GM18511 (cell line): ENCODE results near the gene ODAD2.
"Not testable (repeated sequence)": the region's sequence is repeated elsewhere in the genome, so short reads cannot be mapped to it uniquely, and the experiment has no call there.

Experiments used
- ATAC-seq: cut with Tn5 transposase; IDR thresholded peaks from one replicate; pipeline ENCODE4 v1.9.1; 2021; ENCODE audit warnings: mild to moderate bottlenecking, moderate library complexity; ENCODE audit not compliant: unreplicated experiment

ODAD2 gene

DNA sequence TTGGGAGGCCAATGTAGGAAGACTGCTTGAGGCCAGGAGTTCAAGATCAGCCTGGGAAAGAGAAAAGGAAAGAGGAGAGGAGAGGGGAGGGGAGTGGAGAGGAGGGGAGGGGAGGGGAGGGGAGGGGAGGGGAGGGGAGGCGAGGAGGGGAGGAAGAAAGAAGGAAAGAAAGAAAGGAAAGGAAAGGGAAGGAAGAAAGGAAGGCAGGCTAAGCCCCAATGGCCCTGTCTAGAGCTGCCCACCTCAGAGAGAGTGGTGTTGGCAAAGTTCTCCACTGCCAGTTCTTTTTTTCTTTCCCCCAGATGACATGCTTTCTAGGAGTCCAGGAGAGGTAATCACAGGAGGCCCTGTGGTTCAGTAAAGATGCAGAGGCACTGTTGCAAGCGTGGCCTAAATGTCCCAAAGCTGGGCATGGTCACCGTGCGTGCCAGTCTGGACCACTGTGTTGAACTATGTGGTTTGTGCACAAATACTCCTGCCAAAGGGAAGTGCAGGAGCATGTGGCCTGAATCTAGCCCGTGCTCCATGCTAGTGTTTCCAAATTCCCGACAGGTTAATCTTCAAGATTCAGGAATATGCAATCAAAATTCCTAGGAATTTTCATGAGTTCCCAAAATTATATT, 39.7 kb downstream of the ODAD2 start:
- no peak for ATAC-seq

DNA sequence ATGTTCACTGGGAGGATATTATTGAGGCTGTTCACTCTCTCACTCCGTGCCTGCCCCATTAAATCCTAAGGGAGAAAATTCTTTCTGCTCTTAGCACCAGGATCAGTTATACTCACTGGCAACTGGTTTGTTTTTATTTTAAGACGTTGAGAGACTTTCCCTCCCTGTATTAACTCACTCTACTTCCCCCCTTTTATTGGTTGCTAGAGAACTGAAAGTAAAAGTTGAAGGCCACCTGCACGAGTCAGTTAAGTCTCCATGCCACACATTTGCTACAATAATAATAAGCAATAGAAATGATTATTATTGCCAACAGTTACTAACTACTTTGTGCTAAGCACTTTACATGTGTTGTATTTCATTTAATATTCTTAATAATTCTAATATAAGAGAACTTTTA, 40.5 kb downstream of the ODAD2 start:
- ATAC-seq, result peak; percentile 87

DNA sequence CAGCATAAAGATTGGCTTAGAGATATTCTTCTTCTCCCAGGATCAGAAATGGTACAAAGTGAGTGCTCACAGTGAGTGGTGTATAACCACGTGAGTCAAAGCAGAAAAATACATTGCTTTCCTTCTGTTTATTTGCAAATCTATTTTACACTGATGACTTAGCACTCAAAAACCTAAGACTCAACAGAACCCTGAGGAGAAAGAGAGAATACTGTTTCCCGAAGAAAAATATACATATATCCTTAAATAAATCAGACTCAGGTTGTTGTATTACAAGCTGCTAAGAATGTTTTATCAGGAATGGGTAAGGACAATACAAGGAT, 48.7 kb downstream of the ODAD2 start:
- no peak for ATAC-seq

- no peak for ATAC-seq
Measured at GRCh38 chr10:27949528-27950241, 49.2 kb downstream of the ODAD2 start.

GRCh38 chr10:27948186-27948585, 50.7 kb downstream of the ODAD2 start:
- ATAC-seq, result no peak

GRCh38 chr10:27947540-27947939, 51.3 kb downstream of the ODAD2 start:
- ATAC-seq, result no peak

- ATAC-seq, result no peak
Measured at GRCh38 chr10:27944005-27944404, 54.9 kb downstream of the ODAD2 start.

DNA sequence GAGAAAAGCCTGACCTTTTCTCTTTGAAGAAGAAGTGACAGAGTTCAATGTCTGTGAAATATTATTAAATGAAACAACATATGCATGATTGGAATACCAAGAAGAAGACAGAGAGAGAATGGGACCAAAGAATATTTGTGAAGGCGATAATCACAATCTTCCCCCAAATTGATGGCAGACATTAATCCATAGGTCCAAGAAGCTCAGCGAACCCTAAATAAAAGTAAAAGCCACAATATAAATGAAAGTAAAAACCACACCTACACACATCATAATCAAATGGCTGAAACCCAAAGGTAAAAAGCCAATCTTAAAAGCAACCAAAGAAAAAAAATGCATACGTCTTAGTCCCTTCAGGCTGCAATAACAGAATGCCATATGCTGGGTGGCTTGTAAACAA, 84.0 kb downstream of the ODAD2 start:
- ATAC-seq, result no peak

GRCh38 chr10:27912231-27912630, 86.6 kb downstream of the ODAD2 start:
- no peak for ATAC-seq

- no peak for ATAC-seq
Measured at GRCh38 chr10:27911539-27911938, 87.3 kb downstream of the ODAD2 start.

DNA sequence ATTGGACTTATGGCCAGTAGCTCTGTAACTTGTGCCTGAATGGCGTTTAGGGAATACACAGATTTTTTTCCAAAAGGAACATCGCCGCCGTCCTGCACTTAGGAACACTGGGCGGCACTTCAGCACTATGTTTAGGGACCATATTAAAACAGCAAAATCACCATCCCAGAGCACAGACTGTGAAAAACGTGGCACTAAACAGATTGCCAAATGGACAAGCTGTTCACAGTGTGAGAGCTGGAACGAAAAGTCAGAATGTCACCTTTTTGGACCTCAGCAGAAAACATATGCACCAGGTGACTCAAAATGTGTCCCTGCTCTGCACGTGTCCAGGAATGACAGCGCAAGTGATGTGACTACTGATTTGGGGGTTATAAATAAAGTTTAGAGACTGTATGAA, 87.9 kb downstream of the ODAD2 start:
- ATAC-seq, result no peak

GRCh38 chr10:27908231-27908630, 90.6 kb downstream of the ODAD2 start:
- ATAC-seq, result no peak

GRCh38 chr10:27899485-27899884, 99.4 kb downstream of the ODAD2 start:
- not testable (repeated sequence) for ATAC-seq

- ATAC-seq, result no peak
Measured at GRCh38 chr10:27899058-27899457, 99.8 kb downstream of the ODAD2 start.

DNA sequence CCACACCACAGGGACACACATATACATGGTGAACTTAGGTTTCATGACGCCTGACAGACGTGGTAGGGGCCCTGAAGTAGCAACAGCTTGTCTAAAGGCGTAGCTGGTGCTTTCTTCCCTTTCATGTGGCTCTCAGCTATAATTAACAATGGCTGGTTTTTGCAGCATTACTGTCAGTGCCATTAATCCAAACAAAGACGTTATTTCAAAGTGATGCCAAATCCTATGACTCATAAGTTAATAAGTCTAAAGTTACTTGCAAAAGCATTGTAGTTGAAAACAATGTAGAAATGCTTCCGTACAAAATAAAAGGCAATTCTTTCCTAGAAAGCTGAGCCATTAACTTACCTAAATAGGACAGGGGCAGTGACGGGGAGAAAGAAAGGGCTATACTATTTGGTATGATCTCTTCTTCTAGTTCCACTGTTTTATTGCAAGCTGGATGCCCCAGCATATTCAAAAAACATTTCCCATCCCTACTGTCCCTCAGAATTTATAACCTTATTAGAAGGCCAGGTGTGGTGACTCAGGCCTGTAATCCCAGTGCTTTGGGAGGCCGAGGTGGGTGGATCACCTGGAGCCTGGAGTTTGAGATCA, 105.4 kb downstream of the ODAD2 start:
- ATAC-seq, result no peak

- ATAC-seq, result no peak
Measured at GRCh38 chr10:27890971-27891370, 107.9 kb downstream of the ODAD2 start.

DNA sequence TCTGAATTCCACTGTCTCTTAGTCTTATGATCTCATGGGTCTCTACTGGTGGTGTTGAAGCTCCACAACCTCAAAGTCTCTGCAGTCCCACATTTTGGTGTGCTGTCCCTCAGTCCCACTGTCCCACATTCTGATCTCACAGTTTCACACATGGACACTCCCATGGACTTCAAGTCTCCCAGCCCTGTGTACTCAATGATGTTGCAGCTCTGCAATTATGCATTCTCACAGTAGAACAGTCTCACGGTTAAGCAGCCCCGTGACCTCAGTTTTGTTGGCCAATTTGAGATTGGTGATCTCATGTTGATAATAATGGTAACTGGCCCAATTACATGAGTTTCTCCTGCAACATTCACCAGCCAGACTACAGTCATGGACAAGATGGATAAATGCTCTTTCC, 109.4 kb downstream of the ODAD2 start:
- no peak for ATAC-seq

- ATAC-seq, result no peak
Measured at GRCh38 chr10:27884185-27884641, 114.7 kb downstream of the ODAD2 start.

- no peak for ATAC-seq
Measured at GRCh38 chr10:27878281-27878680, 120.6 kb downstream of the ODAD2 start.

- no peak for ATAC-seq
Measured at GRCh38 chr10:27865221-27865635, 133.7 kb downstream of the ODAD2 start.

DNA sequence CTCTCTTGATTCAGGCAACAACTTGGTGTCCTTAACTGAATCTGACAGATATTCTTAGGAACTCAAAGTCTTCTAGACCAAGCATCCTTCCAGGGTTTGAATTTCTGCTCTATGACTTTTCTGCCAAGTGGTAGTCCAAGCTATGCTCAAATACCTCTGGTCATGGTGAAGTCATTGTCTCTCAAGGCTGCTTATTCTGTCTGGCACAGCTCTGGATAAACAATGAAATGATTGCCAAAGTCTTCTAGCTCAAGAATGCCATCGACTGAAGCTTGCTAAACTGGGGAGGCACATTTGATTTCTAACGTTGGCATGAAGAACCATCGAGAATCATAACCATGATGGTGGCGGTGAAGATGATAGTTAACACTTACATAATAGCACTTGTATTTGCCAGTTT, 137.1 kb downstream of the ODAD2 start:
- ATAC-seq, result no peak

DNA sequence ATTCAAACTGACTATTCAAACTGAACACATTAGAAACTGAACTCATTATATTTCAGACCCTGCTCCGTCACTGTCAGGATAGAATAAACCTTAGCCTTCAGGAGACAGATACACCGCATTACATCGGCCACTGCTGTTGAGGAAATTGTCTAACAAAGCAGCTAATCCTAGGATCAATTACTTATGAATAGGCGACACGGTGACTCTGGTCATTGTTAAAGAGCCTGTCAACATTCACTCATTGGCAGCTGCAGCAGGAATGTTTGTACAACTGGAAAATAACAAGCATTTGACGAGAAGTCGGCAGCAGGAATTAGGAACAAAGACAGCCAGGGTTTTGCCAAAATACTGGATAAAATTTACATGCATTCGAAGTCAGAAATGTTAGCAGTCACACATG, 141.3 kb downstream of the ODAD2 start:
- no peak for ATAC-seq
